B cell (primary cell): Measurements from ENCODE around the gene RHBDF1. TPM values are rescaled to one million over a fixed set of nuclear protein-coding genes. Genes with fewer than 3 reads are reported as not detected.

ENCODE experiments used
- ATAC-seq: fragments of 200-7000 bp; cut with Tn5 transposase; one replicate; pipeline ENCODE4 v1.10.0; 2021; ENCODE audit warnings: low read depth, mild to moderate bottlenecking, moderate number of reproducible peaks, moderate library complexity
- CTCF ChIA-PET: fragments of 350-600 bp; sonication (Branson Sonifier 250); formaldehyde crosslinking; loops from one replicate; lab custom pipeline; 2021; ENCODE audit warnings: antibody characterized with exemption, inconsistent platforms; lab: Charles Lee
- POLR2A ChIA-PET: fragments of 350-600 bp; sonication (Branson Sonifier 250); formaldehyde crosslinking; loops from one replicate; lab custom pipeline; 2021; ENCODE audit warnings: antibody characterized with exemption; lab: Charles Lee
- DNase-seq: peaks from one replicate; pipeline ENCODE4 v3.0.0; 2013
- H2AFZ ChIP-seq: 2 replicates; pipeline ENCODE4 v1.6.1; 2012; ENCODE audit warnings: mild to moderate bottlenecking, low read depth, low read length; ENCODE audit not compliant: insufficient read depth, poor library complexity, severe bottlenecking
- H3K27ac ChIP-seq, 2 donors: 1 replicate in 1 of 2; 2 replicates in 1 of 2; pipeline ENCODE4 v1.5.1; 2012 to 2013; ENCODE audit warnings: low read length in 2 of 2, mild to moderate bottlenecking in 2 of 2, moderate library complexity in 1 of 2
- H3K27me3 ChIP-seq, 4 experiments: fragments of 200-600 bp in 1 of 4; sonication (generic) in 1 of 4; replicated peaks in 1 of 4; 1 replicate in 2 of 4; 2 replicates in 2 of 4; pipeline versions ENCODE4 v1.6.1 to v1.7.0; 2013 to 2016; ENCODE audit warnings: low read length in 3 of 4, mild to moderate bottlenecking in 2 of 4, mixed read lengths in 1 of 4, moderate library complexity in 1 of 4; ENCODE audit not compliant: insufficient read depth in 4 of 4, control insufficient read depth in 3 of 4; ENCODE audit errors: control extremely low read depth in 1 of 4
- H3K36me3 ChIP-seq, 2 experiments: replicated peaks in 1 of 2; 1 replicate in 1 of 2; 2 replicates in 1 of 2; pipeline versions ENCODE4 v1.6.1 to v1.7.1; 2013; ENCODE audit warnings: low read length in 1 of 2; ENCODE audit not compliant: insufficient read depth in 2 of 2, control insufficient read depth in 1 of 2; ENCODE audit errors: control extremely low read depth in 1 of 2, extremely low read depth in 1 of 2
- H3K4me1 ChIP-seq, 2 donors: fragments of 200-600 bp in 1 of 2; sonication (generic) in 1 of 2; 1 replicate in 1 of 2; 2 replicates in 1 of 2; pipeline versions ENCODE4 v1.5.1 to v1.6.1; 2013 to 2017; ENCODE audit warnings: low read length in 2 of 2; ENCODE audit not compliant: control insufficient read depth in 2 of 2, insufficient read depth in 2 of 2
- H3K4me2 ChIP-seq: replicated peaks from 2 replicates; pipeline ENCODE3; 2012; ENCODE audit warnings: mild to moderate bottlenecking, low read depth, low read length; ENCODE audit not compliant: poor library complexity, severe bottlenecking
- H3K4me3 ChIP-seq, 5 experiments: fragments of 200-600 bp in 1 of 5; sonication (generic) in 1 of 5; 1 replicate in 3 of 5; 2 replicates in 2 of 5; pipeline versions ENCODE4 v1.5.1 to v1.7.0; 2011 to 2016; ENCODE audit warnings: low read length in 4 of 5, mild to moderate bottlenecking in 4 of 5, low read depth in 2 of 5, control low read depth in 1 of 5, moderate library complexity in 1 of 5; ENCODE audit not compliant: insufficient read depth in 1 of 5; ENCODE audit errors: control extremely low read depth in 1 of 5, extremely low read depth in 1 of 5
- H3K79me2 ChIP-seq: fragments of 200-600 bp; sonication (generic); one replicate; pipeline ENCODE4 v1.6.0; 2016; ENCODE audit warnings: low read length; ENCODE audit not compliant: control insufficient read depth, insufficient read depth
- H3K9ac ChIP-seq: fragments of 200-600 bp; sonication (generic); 2 replicates; pipeline ENCODE4 v1.6.1; 2017; ENCODE audit warnings: mild to moderate bottlenecking, low read length, moderate library complexity
- H3K9me3 ChIP-seq, 3 donors: one replicate each; pipeline versions ENCODE4 v1.6.1 to v1.7.1; 2013; ENCODE audit warnings: low read length in 2 of 3; ENCODE audit not compliant: control insufficient read depth in 2 of 3, insufficient read depth in 1 of 3; ENCODE audit errors: control extremely low read depth in 1 of 3
- H4K20me1 ChIP-seq: 2 replicates; pipeline ENCODE4 v1.6.0; 2012; ENCODE audit warnings: mild to moderate bottlenecking, low read length; ENCODE audit not compliant: insufficient read depth, control insufficient read depth, poor library complexity, severe bottlenecking
- H3K27ac Mint-ChIP-seq: one replicate; pipeline ENCODE4 v1.8.0; 2021; ENCODE audit warnings: mixed read lengths
- H3K27me3 Mint-ChIP-seq: one replicate; pipeline ENCODE4 v1.8.0; 2021; ENCODE audit warnings: mixed read lengths
- H3K4me1 Mint-ChIP-seq: one replicate; pipeline ENCODE4 v1.8.0; 2021; ENCODE audit warnings: mixed read lengths
- H3K4me3 Mint-ChIP-seq: one replicate; pipeline ENCODE4 v1.8.0; 2021; ENCODE audit warnings: mixed read lengths
- H3K9me3 Mint-ChIP-seq: one replicate; pipeline ENCODE4 v1.8.0; 2022; ENCODE audit warnings: mixed read lengths; ENCODE audit not compliant: insufficient read depth
- EZH2 ChIP-seq: IDR thresholded peaks from 2 replicates; pipeline ENCODE4 v1.6.1; 2012; ENCODE audit warnings: borderline replicate concordance, low read depth, mild to moderate bottlenecking, moderate library complexity, low read length; ENCODE audit not compliant: insufficient read depth, poor library complexity, severe bottlenecking
- WGBS: methylation state at CpG from one replicate; pipeline ENCODE4 v1.1.5; 2013; ENCODE audit warnings: missing lambda C conversion rate; ENCODE audit not compliant: insufficient coverage; 5-methylcytosine and 5-hydroxymethylcytosine counted together
- intact Hi-C: fragments of 100-400 bp; cut with micrococcal nuclease; formaldehyde crosslinking; loops from one replicate; pipeline ENCODE4 v1.10.0; 2022
- polyA plus RNA-seq: library from polyadenylated mRNA; depleted of rRNA; stranded (reverse); fragments of >200 nt; gene quantifications from 2 replicates; pipeline ENCODE4 v1.2.3, GENCODE V29; 2012
- total RNA-seq, 2 donors: library from RNA; stranded (reverse); fragments of 120-200 nt in 1 of 2; gene quantifications; 1 replicate in 1 of 2; 2 replicates in 1 of 2; pipeline versions ENCODE4 v1.2.3 to v1.2.4, GENCODE V29; 2013 to 2022
- TF ChIP-seq, protein P1 (sequence below): fragments of 200-600 bp; IDR thresholded peaks from one replicate; pipeline ENCODE4 v1.8.0; 2022; ENCODE audit warnings: antibody characterized with exemption, mild to moderate bottlenecking

RHBDF1 gene
- total and polyA plus RNA-seq, 2 donors (not counting 1 experiment from before 2014, with no cell fraction given) = 0.42 to 0.76 TPM

DNA sequence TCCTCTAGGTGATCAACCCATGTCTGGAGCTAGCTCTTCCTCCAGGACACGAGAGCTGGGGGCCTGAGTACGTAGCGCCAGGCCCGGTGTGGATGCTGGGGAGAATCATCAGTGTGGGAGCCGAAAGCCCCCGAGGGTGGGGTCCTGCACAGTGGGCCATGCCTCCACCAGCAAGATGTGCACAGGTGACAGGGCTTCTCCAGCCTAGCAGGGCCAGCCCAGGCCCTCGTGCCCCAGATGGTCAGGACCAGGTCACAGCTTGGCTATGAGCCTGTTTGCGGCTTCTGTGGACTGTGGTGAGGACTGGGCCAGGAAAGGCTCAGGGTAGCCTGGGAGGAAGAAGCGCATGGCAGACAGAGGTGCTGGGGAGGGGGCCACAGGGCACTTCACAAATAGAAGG lies 13.4 kb upstream of the RHBDF1 start:
- Histone ChIP-seq H3K79me2 (peaks cover 13% of the 10 kb centered on the region), H3K4me2 (no peak overlapping the region), H3K27me3 (no peaks in the 10 kb centered on the region), H3K9me3 (no peaks in the 10 kb centered on the region), H3K36me3 (peaks cover 0 to 46% of the 10 kb centered on the region in 2 experiments), H3K4me1 (peaks cover 21 to 26% of the 10 kb centered on the region in 2 donors), H2AFZ (no peak overlapping the region), H3K27ac (peak overlapping the region in 1 of 2 donors; percentile 93), H3K9ac (no peak overlapping the region), H4K20me1 (peaks cover 9% of the 10 kb centered on the region), H3K4me3 (no peak overlapping the region)
- POLR2A ChIA-PET = interaction anchor here (1.7 kb wide), 1 partner anchor 20 kb away, joined by 9 read pairs; no protein-coding TSS in a partner anchor
- Mint-ChIP-seq H3K27me3 (no peaks in the 10 kb centered on the region), H3K9me3 (no peaks in the 10 kb centered on the region), H3K4me3 (no peak overlapping the region), H3K4me1 (peaks cover 25% of the 10 kb centered on the region), H3K27ac (peak overlapping the region; percentile 72)
- intact Hi-C loops = loop anchor here (1.0 kb wide), 1 partner anchor 21 kb away; no protein-coding TSS in a partner anchor
- 75% methylated on average over 9 of the region's 9 CpGs for WGBS
- CTCF ChIA-PET = interaction anchor here (0.9 to 4.2 kb wide), 3 partner anchors 11 to 97 kb away, joined by 4 to 31 read pairs (median 20); no protein-coding TSS in a partner anchor
- no peak for DNase-seq
- TF ChIP-seq, protein P1, sequence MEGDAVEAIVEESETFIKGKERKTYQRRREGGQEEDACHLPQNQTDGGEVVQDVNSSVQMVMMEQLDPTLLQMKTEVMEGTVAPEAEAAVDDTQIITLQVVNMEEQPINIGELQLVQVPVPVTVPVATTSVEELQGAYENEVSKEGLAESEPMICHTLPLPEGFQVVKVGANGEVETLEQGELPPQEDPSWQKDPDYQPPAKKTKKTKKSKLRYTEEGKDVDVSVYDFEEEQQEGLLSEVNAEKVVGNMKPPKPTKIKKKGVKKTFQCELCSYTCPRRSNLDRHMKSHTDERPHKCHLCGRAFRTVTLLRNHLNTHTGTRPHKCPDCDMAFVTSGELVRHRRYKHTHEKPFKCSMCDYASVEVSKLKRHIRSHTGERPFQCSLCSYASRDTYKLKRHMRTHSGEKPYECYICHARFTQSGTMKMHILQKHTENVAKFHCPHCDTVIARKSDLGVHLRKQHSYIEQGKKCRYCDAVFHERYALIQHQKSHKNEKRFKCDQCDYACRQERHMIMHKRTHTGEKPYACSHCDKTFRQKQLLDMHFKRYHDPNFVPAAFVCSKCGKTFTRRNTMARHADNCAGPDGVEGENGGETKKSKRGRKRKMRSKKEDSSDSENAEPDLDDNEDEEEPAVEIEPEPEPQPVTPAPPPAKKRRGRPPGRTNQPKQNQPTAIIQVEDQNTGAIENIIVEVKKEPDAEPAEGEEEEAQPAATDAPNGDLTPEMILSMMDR = no peak
- TF ChIP-seq EZH2 = no peak
- ATAC-seq = no peak

DNA sequence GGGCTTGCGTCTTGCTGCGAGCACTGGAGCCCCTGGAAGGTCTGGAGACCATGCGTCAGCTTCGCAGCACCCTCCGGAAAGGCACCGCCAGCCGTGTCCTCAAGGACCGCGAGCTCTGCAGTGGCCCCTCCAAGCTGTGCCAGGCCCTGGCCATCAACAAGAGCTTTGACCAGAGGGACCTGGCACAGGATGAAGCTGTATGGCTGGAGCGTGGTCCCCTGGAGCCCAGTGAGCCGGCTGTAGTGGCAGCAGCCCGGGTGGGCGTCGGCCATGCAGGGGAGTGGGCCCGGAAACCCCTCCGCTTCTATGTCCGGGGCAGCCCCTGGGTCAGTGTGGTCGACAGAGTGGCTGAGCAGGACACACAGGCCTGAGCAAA lies 13.0 kb upstream of the RHBDF1 start:
- H3K27me3 Mint-ChIP-seq = no peaks in the 10 kb centered on the region
- Histone ChIP-seq H3K27me3 (no peaks in the 10 kb centered on the region), H3K9me3 (no peaks in the 10 kb centered on the region), H2AFZ (no peak overlapping the region), H3K4me3 (no peak overlapping the region), H4K20me1 (peaks cover 9% of the 10 kb centered on the region), H3K36me3 (peaks cover 0 to 44% of the 10 kb centered on the region in 2 experiments), H3K27ac (peak overlapping the region; percentile 86 to 93), H3K79me2 (peaks cover 13% of the 10 kb centered on the region), H3K4me1 (peaks cover 21 to 26% of the 10 kb centered on the region in 2 donors), H3K9ac (peak overlapping the region; percentile 12), H3K4me2 (peak overlapping the region; percentile 67)
- 75% methylated on average over 18 of the region's 18 CpGs for WGBS
- H3K4me1 Mint-ChIP-seq = peaks cover 25% of the 10 kb centered on the region
- peak overlapping the region; percentile 80 for H3K4me3 Mint-ChIP-seq
- ATAC-seq = no peak
- H3K9me3 Mint-ChIP-seq = no peaks in the 10 kb centered on the region
- no peak for TF ChIP-seq EZH2
- TF ChIP-seq, protein P1 = no peak
- intact Hi-C loops = loop anchor here (1.0 kb wide), 1 partner anchor 20 kb away; no protein-coding TSS in a partner anchor
- peak overlapping the region; percentile 96 for H3K27ac Mint-ChIP-seq
- no peak for DNase-seq
- ChIA-PET CTCF (interaction anchor here (0.9 to 4.2 kb wide), 6 partner anchors 11 to 97 kb away, joined by 4 to 31 read pairs (median 5); partner anchors contain the start of gene RHBDF1), POLR2A (interaction anchor here (1.1 to 1.7 kb wide), 2 partner anchors 19 to 47 kb away, joined by 4 to 9 read pairs; no protein-coding TSS in a partner anchor)
